HCT116 (cell line): ENCODE results near the gene GDPD5.

Experiments used
- EGR1 ChIP-seq: IDR thresholded peaks from 2 replicates; pipeline ENCODE4 v1.6.1; 2012; ENCODE audit warnings: low read depth
- EZH2phosphoT487 ChIP-seq: fragments of 200-600 bp; IDR thresholded peaks from 2 replicates; pipeline ENCODE4 v1.6.1; 2018; ENCODE audit warnings: antibody characterized with exemption, borderline replicate concordance
- POLR2A ChIP-seq: IDR thresholded peaks from 2 replicates; pipeline ENCODE4 v1.7.0; 2011; ENCODE audit warnings: borderline replicate concordance; ENCODE audit not compliant: insufficient read depth, insufficient read length; ENCODE audit errors: extremely low read depth
- TF ChIP-seq, protein P1 (sequence below), 3 experiments: fragments of 200-600 bp in 1 of 3; sonication (generic) in 1 of 3; IDR thresholded peaks in 2 of 3; conservative IDR thresholded peaks in 1 of 3; 2 replicates each; pipeline ENCODE4 v1.5.1; 2012 to 2017; ENCODE audit warnings: low read depth in 2 of 3, low read length in 2 of 3, antibody characterized with exemption in 1 of 3, borderline replicate concordance in 1 of 3, control low read depth in 1 of 3, mild to moderate bottlenecking in 1 of 3, mixed read lengths in 1 of 3, mixed run types in 1 of 3, moderate library complexity in 1 of 3; ENCODE audit not compliant: insufficient read depth in 1 of 3

DNA sequence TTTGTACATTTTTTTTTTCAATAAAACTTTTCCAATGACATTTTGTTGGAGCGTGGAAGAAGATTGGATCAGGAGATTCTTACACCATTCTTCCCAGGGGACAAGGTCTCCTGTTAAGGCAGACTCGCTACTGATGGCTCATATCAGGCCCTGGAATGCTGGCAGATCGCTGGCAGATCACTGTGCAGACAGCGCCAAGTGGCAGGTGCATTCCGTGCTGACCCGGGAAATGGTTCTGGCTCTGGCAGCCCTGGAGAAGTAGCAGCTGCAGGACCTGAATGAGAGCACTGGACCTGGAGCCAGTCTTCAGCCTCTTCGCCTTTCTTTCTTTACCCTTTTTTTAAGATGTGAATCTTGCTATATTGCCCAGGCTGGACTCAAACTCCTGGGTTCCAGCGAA lies 47.0 kb upstream of the GDPD5 start:
- TF ChIP-seq POLR2A: no peak
- no peak for TF ChIP-seq EGR1
- TF ChIP-seq, protein P1, sequence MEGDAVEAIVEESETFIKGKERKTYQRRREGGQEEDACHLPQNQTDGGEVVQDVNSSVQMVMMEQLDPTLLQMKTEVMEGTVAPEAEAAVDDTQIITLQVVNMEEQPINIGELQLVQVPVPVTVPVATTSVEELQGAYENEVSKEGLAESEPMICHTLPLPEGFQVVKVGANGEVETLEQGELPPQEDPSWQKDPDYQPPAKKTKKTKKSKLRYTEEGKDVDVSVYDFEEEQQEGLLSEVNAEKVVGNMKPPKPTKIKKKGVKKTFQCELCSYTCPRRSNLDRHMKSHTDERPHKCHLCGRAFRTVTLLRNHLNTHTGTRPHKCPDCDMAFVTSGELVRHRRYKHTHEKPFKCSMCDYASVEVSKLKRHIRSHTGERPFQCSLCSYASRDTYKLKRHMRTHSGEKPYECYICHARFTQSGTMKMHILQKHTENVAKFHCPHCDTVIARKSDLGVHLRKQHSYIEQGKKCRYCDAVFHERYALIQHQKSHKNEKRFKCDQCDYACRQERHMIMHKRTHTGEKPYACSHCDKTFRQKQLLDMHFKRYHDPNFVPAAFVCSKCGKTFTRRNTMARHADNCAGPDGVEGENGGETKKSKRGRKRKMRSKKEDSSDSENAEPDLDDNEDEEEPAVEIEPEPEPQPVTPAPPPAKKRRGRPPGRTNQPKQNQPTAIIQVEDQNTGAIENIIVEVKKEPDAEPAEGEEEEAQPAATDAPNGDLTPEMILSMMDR (IDR thresholded peaks at IDR 0.05 in 2 of 3, conservative IDR thresholded peaks at IDR 0.05 in 1 of 3; ENCODE audit: borderline replicate concordance in 1 of 3, insufficient read depth in 1 of 3, low read depth in 2 of 3, low read length in 2 of 3): no peak
- TF ChIP-seq EZH2phosphoT487: no peak
